ENCODE data around the gene ABCC2.
"Not testable (repeated sequence)": the region's sequence is repeated elsewhere in the genome, so short reads cannot be mapped to it uniquely, and the experiment has no call there.

ABCC2 gene

DNA sequence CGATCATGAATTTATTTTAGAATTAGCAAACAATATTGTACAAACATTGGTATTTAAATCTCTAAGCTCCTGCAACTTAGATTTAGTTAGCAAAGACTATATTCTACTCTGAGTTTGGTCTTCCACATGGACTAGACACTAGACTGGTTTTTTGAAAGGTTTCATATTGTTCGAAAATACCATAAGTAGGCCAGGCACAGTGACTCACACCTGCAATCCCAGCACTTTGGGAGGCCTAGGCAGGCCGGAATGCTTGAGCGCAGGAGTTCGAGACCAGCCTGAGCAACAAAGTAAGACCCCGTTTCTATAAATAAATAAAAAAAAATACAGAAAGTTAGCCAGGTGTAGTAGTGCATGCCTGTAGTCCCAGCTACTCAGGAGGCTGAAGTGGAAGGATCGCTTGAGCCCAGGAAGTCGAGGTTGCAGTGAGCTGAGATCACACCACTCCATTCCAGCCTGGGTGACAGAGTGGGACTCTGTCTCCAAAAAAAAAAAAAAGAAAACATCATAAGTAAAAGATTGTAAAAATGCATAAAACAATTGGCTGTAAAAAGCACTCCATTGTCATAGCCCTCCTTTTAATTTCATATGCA is 73.1 kb downstream of the ABCC2 start:
- FAIRE-seq = no peak

DNA sequence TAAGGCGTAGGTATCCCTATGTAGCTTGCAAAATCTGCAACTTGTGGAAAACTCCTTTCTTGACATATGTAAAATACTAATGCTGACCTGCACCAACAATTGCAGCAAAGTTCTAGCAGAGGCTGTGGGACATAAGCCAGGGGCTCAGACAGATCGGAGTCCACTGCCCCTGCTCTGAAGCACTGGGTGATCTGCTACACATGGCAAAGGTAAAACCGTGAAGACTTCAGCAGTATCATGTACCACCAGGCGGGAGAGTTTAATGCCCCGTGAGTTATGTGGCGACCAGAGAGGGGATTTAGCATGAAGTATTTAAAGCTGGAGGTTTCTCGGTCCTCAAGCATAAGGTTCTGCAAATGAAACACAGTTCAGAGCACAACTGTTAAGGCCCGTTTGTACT is 76.4 kb downstream of the ABCC2 start:
- FAIRE-seq = no peak

DNA sequence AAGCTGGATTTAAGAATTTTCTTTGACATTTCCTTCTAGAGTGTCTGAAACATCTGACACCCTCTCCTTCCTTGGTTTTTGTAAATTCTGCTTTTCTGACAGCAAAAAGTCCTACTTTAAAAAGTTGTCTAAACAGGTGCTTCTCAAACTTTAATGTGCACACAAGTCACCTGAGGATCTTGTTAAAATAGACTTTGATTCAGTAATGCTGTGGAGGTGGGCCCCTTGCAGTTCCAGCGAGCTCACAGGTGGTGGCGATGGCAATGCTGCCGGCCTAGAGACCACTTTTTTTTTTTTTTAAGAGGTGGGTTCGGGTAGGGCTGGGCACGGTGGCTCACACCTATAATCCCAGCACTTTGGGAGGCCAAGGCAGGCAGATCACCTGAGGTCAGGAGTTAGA is 77.1 kb downstream of the ABCC2 start:
- no peak for FAIRE-seq

DNA sequence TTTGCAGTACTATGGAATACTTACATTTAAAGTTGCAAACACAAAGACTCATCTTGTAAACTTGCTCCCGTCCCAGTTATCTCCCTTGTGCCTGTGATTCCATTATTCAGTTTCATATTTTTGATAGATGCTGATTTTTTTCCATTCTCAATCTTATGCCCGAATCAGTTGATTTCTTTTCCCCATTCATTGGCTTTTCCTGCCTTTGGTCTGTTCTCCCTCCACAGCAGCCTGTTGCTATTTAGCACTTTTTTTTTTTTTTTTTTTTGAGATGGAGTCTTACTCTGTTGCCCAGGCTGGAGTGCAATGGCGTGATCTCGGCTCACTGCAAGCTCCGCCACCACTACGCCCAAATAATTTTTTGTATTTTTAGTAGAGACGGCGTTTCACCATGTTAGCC is 78.0 kb downstream of the ABCC2 start:
- no peak for FAIRE-seq

DNA sequence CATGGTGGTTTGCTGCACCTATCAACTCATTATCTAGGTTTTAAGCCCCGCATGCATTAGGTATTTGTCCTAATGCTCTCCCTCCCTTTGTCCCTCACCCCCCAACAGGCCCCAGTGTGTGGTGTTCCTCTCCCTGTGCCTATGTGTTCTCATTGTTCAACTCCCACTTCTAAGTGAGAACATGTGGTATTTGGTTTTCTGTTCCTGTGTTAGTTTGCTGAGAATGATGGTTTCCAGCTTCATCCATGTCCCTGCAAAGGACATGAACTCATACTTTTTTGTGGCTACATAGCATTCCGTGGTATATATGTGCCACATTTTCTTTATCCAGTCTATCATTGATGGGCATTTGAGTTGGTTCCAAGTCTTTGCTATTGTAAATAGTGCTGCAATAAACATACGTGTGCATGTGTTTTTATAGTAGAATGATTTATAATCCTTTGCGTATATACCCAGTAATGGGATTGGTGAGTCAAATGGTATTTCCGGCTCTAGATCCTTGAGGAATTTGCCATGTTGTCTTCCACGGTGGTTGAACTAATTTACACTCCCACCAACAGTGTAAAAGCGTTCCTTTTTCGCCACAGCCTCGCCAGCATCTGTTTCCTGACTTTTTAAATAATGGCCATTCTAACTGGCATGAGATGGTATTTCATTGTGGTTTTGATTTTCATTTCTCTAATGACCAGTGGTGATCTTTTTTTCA is 81.2 kb downstream of the ABCC2 start:
- FAIRE-seq = not testable (repeated sequence)

DNA sequence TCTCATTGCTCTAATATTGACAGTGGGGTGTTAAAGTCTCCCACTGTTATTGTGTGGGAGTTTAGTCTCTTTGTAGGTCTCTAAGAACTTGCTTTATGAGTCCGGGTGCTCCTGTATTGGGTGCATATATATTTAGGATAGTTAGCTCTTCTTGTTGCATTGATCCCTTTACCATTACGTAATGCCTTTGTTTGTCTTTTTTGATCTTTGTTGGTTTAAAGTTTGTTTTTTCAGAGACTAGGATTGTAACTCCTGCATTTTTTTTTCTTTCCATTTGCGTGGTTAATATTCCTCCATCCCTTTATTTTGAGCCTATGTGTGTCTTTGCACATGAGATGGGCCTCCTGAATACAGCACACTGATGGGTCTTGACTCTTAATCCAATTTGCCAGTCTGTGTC is 84.8 kb downstream of the ABCC2 start:
- FAIRE-seq = not testable (repeated sequence)

DNA sequence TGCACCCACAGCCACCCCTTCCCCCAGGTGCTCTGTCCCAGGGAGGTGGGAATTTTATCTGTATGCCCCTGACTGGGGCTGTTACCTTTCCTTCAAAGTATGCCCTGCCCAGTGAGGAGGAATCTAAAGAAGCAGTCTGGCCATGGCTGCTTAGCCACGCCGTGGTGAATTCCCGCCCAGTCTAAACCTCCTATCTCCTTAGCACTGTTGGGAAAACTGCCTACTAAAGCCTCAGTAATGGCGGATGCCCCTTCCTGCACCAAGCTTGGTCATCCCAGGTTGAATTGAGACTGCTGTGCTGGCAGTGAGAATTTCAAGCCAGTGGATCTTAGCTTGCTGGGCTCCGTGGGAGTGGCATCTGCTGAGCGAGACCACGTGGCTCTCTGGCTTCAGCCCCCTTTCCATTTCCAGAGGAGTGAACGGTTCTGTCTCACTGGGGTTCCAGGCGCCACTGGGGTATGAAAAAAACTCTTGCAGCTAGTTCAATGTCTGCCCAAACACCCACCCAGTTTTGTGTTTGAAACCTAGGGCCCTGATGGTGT is 87.2 kb downstream of the ABCC2 start:
- FAIRE-seq = no peak

DNA sequence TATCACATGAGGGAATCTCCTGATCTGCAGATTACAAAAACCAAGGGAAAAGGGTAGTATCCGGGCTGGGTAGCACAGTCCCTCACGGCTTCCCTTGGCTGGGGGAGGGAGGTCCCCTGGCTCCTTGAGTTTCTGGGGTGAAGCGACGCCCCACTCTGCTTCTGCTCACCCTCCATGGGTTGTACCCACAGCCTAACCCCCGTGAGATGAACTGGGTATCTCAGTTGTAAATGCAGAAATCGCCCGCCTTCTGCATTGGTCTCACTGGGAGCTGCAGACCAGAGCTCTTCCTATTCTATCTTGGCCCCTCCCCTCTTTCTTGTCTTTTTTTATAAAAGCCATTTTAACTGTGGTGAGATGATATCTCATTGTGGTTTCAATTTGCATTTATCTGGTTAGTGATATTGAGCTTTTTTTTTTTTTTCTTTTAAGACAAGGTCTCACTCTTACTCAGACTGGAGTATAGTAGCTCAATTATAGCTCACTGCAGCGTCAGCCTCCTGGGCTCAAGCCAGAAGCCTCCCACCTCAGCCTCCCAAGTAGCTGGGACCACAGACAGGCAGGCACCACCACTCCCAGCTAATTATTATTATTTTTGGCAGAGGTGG is 87.8 kb downstream of the ABCC2 start:
- no peak for FAIRE-seq

DNA sequence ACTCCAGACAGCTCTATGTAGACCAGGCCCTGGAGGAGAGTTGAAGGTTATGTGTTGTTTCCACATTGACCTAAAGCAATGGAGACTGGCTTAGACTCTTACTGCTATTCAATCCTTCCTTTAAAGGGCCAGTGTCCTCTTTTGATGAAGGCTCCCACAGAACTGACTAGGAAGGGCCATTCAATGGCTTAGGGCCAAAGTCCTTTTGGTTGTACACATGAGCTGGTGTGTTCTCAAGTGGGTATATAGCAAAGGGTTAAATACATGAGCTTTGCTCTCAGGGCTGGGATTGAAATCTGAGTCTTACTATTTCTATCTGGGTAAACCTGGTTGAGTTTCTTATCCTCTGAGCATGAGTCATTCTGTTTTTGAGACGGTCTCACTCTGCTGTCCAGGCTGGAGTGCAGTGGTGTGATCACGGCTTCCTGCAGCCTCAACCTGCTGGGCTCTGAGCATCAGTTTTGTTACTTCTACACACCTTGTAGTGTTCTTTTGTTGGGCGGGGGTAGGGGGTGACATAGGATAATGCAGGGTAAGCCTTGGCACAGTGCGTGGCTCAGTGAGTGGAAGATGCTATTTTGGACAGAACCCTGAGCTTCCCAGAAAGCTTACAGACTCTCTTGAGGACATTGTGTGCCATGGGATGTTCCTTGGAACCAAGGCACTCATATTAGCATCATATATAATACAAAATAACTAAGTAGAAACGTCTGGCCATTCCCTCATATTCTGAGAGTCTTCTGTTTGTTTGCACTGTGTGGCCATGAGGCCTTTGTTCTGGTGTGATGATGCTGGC is 90.1 kb downstream of the ABCC2 start:
- FAIRE-seq = no peak

DNA sequence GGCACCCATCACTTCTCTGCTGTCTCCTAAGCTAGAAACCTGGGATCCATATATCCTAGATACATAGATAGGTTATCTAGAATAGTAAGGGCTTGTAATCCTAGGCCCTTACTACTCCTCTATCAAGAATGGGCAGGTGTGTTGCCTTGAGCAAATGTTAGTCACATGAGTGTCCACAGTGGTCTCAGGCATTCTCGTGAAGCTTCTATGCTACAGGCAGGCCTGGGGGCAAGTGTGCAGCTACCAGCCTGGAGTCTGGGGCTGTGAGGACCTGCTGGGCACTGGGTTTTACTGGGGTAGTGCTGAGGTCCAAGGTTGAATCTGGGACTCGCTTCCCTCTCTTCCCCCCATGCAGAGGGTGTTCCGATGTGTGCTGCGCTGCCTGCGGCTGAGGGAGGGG is 91.4 kb downstream of the ABCC2 start:
- FAIRE-seq = no peak

DNA sequence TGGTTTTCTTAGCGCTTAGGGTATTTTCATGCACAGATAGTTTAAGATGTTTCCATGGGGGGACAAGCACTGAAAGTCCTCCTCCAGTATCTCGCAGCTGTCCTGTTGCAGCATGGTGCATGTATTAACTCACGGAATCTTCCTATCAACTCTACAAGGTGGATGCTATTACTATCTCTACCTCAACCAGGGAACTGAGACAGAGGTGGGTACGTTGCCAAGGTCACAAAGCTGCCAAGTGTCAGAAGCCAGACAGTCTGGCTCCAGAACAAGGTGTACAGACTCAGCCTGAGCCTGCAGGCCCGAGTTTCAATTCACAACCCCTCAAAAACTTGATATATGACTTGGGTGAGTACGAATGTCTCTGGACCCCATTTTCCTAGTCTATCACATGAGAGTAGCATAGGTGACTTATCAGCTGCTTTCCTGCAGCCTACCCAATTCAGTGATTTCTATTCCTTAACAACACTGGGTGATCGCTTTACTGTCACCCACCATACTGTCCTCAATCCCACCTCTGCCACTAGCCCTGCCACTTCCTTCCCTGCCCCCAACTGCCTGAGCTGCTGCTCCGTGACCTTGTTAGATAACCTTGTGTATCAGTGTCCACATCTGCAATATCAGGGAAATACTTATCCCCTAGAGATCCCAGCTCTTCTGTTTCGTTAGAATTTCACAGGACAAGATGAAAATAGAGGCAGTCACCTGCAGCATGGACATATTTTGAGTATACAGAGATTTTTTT is 92.1 kb downstream of the ABCC2 start:
- no peak for FAIRE-seq

DNA sequence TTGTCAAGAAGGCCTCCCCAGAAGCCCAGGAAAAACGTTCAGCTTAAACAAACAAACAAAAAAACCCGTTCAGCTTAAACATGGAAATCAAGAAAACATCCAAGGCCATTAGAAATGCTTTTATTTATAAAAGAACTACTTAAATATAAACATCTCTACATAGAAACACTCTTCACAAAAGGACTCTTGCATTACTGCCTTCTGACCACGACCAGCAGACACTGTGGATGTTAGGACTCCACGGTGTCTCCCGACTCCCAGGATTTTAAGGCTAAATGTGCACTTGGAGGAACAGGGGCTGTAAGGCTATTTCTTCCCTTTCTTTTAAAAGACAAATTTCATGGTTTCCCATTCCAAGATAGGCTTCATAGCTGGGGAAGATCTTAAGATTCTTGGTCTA is 93.0 kb downstream of the ABCC2 start:
- no peak for FAIRE-seq

DNA sequence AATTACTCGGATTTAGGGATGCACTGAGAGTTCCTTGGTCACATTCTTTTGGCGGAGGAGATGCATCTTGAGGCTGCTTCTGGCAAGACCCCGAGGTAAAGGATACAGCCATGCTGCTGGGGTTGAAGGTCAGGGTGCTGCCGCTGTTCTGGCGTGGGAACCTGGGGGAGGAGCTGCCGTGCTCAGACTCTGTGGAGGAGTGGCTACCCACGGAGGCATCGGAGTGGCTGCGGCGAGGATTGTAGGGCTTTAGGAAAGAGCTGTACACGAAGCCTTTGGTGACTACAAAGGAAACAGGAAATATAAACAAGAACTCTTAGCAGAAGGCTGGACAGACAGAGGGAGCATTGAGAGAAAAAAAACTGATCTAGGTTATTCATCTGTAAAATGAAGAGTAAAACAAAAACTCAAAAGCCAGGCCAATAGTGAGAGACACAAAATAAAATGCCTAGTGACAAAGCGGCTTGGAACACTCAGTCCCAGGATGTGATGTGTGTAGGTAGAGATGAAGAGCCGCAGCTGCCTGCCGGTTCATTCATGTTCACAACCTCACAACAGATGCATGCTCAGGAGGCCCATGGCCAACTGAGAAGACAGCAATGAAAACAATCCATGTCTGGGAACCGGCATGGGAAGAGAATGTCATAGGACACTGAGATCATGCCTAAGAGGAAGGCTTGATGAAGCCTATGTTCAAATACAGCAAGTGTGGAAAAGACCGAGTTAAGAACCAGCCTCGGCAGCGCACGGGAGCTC is 97.8 kb downstream of the ABCC2 start:
- FAIRE-seq = no peak

DNA sequence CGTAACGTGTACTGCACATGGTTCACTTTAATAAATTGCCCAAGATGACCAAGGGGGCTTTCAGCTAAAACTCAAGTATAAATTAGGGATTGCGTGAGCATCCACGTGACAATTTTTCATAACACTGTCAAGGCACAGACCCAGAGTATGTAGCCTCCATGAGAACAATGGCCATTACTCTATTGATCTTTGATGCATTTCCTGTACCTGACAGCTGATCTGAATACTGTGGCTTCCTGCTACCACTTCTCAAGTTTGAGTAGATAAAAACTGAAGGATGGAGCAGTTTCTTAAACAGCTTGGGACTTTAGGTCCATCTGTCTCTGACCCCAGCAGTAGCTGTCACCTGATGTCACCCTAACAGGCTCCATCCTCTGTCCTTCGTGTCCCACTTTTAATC is 98.9 kb downstream of the ABCC2 start:
- FAIRE-seq = no peak

DNA sequence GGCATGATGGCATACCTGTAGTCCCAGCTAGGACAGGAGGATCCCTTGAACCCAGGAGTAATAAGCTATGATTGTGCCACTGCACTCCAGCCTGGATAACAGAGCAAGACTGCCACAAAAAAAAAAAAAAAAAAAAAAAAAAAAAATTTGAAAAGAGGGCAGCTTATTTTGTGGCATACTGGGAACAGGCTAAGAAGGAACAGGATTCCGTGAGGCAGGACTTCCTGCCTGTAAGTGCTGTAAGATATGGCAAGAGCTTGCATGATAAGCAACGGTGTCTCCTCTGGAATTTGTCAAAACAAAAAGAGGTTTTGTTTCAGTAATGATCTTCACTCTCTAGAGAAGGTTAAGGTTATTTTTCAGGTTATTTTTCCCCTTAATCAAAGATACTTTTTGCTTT is 101.1 kb downstream of the ABCC2 start:
- no peak for FAIRE-seq

DNA sequence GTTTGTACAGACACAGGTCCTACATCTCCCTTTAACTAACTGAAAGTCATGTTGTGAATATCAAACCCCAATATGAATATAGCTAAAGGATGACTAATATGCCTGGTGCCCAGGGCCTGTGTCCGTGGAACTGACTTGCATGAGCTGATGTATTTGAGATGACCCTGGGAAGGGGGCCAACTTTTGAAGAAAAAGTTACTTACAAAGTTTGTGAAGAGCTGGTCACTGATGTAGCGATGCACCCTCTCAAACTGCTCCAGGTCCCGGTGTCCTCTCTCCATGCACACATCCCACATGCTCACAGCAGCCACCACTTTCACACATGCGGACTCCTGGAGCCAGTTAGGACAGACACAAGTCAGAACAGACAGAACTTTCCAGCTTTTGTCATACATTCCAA is 106.2 kb downstream of the ABCC2 start:
- FAIRE-seq = no peak

DNA sequence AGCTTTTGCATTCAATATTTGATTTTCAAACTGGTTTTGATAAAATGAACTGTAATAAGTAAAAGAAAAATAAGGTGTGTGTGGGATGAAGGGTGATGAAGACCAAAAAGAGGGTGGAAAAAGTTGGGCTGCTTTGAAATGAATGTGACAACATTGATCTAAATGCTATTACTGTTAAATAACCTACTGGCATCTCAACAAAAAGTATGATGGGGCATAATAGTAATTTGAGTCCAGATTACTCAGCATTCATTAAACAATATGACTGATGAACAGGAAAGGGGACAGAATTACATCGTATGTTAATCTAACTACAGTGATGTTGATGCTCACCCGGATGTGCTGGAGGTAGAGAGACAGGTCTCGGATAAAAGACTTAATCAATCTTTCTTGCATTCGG is 112.2 kb downstream of the ABCC2 start:
- FAIRE-seq = no peak

DNA sequence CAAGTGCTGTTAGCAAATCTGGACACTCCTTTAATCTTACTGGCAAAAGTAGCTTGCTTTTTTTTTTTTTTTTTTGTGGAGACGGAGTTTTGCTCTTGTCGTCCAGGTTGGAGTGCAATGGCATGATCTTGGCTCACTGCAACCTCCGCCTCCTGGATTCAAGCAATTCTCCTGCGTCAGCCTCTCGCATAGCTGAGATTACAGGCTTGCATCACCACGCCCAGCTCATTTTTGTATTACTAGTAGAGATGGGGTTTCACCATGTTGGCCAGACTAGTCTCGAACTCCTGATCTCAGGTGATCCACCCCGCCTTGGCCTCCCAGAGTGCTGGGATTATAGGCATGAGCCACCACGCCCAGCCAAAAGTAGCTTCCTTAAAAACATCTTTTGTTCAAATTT is 112.6 kb downstream of the ABCC2 start:
- not testable (repeated sequence) for FAIRE-seq

DNA sequence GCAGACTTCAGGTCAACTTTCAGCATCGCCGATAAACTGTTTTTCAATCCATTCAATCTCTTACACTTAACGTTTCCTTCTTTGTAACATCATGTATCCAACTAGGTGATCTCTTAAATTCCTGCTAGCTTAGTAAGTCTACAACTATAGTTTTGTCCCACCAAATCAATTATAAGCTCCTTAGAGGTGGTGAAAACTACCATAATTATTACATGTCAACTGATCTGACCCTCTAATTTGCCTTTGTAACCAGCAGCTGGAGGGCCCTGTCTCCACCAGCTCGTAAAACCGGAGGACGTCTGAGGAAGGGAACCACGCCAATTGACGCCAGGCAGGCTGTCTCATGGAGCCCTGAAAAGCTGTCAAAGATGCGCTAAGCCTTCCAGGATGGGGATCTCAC is 113.4 kb downstream of the ABCC2 start:
- FAIRE-seq = no peak
